HepG2 (cell line): Measurements from ENCODE around the gene ABHD17A. TPM values are rescaled to one million over a fixed set of nuclear protein-coding genes. Genes with fewer than 3 reads are reported as not detected.
A peak's percentile ranks its signal among the peaks of the same experiment; 100 is the strongest.

ENCODE experiments used
- ATAC-seq: fragments of 200-7000 bp; cut with Tn5 transposase; 3 replicates; pipeline ENCODE4 v1.9.1; 2020; ENCODE audit warnings: mild to moderate bottlenecking, moderate library complexity
- BruUV-seq: library from RNA; stranded (reverse); fragments of 400-500 nt; replicated peaks from 2 replicates; lab custom pipeline; 2021; lab: Mats Ljungman, UMichigan
- CTCF ChIA-PET: fragments of 300-600 bp; formaldehyde crosslinking; extraction: SDS; loops from one replicate; lab custom pipeline; 2021; ENCODE audit warnings: low total read pairs, inconsistent platforms, low intra/inter-chr PET ratio; lab: Yijun Ruan, JAX
- POLR2A ChIA-PET: fragments of 350-600 bp; sonication (Branson Sonifier 250); formaldehyde crosslinking; loops from one replicate; lab custom pipeline; 2020; ENCODE audit warnings: antibody characterized with exemption, inconsistent platforms; lab: Yijun Ruan, JAX
- DNase-seq: peaks from one replicate; pipeline ENCODE4 v3.0.0-alpha.2; 2015; ENCODE audit warnings: low spot score
- FAIRE-seq: peaks from 3 replicates; lab custom pipeline; 2011; peaks lifted over from hg19 to GRCh38; lab: Jason Lieb, UNC
- H2AFZ ChIP-seq: one replicate; pipeline ENCODE4 v1.6.1; 2011; ENCODE audit warnings: low read length, inconsistent platforms
- H3K27ac ChIP-seq: fragments of 300-600 bp; 3 replicates; pipeline ENCODE4 v1.8.0; 2011; ENCODE audit warnings: mixed run types, mild to moderate bottlenecking, mixed read lengths, low read length, inconsistent platforms; ENCODE audit not compliant: insufficient read depth; ENCODE audit errors: extremely low read length
- H3K27me3 ChIP-seq, 2 experiments: fragments of 200-600 bp in 1 of 2; 2 replicates in 1 of 2; 3 replicates in 1 of 2; pipeline versions ENCODE4 v1.6.0 to v1.8.0; 2011; ENCODE audit warnings: low read length in 2 of 2, mild to moderate bottlenecking in 2 of 2, moderate library complexity in 2 of 2, inconsistent platforms in 1 of 2; ENCODE audit not compliant: insufficient read depth in 2 of 2, control insufficient read depth in 1 of 2
- H3K36me3 ChIP-seq, 2 experiments: fragments of 200-600 bp in 1 of 2; replicated peaks in 1 of 2; 2 replicates in 1 of 2; 3 replicates in 1 of 2; pipeline versions ENCODE4 v1.5.1 to v1.8.0; 2011; ENCODE audit warnings: low read length in 2 of 2, inconsistent platforms in 1 of 2; ENCODE audit not compliant: insufficient read depth in 2 of 2, control insufficient read depth in 1 of 2
- H3K4me1 ChIP-seq: 2 replicates; pipeline ENCODE4 v1.5.1; 2012; ENCODE audit warnings: low read length, inconsistent platforms; ENCODE audit not compliant: insufficient read depth
- H3K4me2 ChIP-seq: 2 replicates; pipeline ENCODE4 v1.6.0; 2011; ENCODE audit warnings: low read depth, low read length, inconsistent platforms
- H3K4me3 ChIP-seq, 3 experiments: fragments of 200-600 bp in 1 of 3; sonication (generic), shearing (Covaris generic) in 1 of 3; replicated peaks in 1 of 3; 2 replicates each; pipeline ENCODE4 v1.5.1; 2011 to 2016; ENCODE audit warnings: low read length in 3 of 3, inconsistent platforms in 2 of 3, low read depth in 2 of 3, mild to moderate bottlenecking in 2 of 3, control low read depth in 1 of 3, mixed read lengths in 1 of 3; ENCODE audit not compliant: insufficient read depth in 1 of 3
- H3K79me2 ChIP-seq: one replicate; pipeline ENCODE4 v1.6.1; 2011; ENCODE audit warnings: low read length, inconsistent platforms; ENCODE audit not compliant: insufficient read depth
- H3K9ac ChIP-seq: 2 replicates; pipeline ENCODE4 v1.6.0; 2011; ENCODE audit warnings: mild to moderate bottlenecking, low read depth, low read length, inconsistent platforms; ENCODE audit not compliant: insufficient read depth
- H3K9me3 ChIP-seq: 2 replicates; pipeline ENCODE4 v1.5.1; 2012; ENCODE audit warnings: mild to moderate bottlenecking, low read length
- H4K20me1 ChIP-seq: 2 replicates; pipeline ENCODE4 v1.6.0; 2011; ENCODE audit warnings: inconsistent platforms, mild to moderate bottlenecking, low read length, moderate library complexity; ENCODE audit not compliant: insufficient read depth
- AGO2 ChIP-seq: fragments of 200-400 bp; formaldehyde crosslinking; optimal IDR thresholded peaks from 2 replicates; pipeline ENCODE3; 2017; ENCODE audit warnings: mild to moderate bottlenecking, low read depth, low read length, moderate library complexity
- ATF2 ChIP-seq: sonication (generic); formaldehyde crosslinking; IDR thresholded peaks from 2 replicates; pipeline ENCODE4 v1.4.0; 2020; ENCODE audit warnings: missing genetic modification reagents
- CEBPG ChIP-seq: IDR thresholded peaks from 2 replicates; pipeline ENCODE4 v1.6.1; 2016
- FOXP4 ChIP-seq: sonication (generic); formaldehyde crosslinking; IDR thresholded peaks from 2 replicates; pipeline ENCODE4 v1.4.0; 2020; ENCODE audit warnings: missing genetic modification reagents
- GABPB1 ChIP-seq: IDR thresholded peaks from 2 replicates; pipeline ENCODE4 v1.6.1; 2016; ENCODE audit warnings: mild to moderate bottlenecking, missing genetic modification reagents, moderate library complexity, missing compliant biosample characterization
- HCFC1 ChIP-seq: fragments of 150-350 bp; IDR thresholded peaks from 2 replicates; pipeline ENCODE4 v1.6.1; 2014; ENCODE audit warnings: low read depth, low read length
- HDAC2 ChIP-seq: sonication (generic); formaldehyde crosslinking; IDR thresholded peaks from 2 replicates; pipeline ENCODE4 v1.4.0; 2020; ENCODE audit warnings: missing genetic modification reagents
- LCORL ChIP-seq, 2 experiments: fragments of 450-650 bp in 1 of 2; sonication (generic) in 1 of 2; formaldehyde crosslinking in 1 of 2; IDR thresholded peaks; 2 replicates each; pipeline versions ENCODE4 v1.5.0 to v1.6.1; 2017 to 2020; ENCODE audit warnings: antibody characterized with exemption in 1 of 2, missing genetic modification reagents in 1 of 2
- NCOA1 ChIP-seq: sonication (generic); formaldehyde crosslinking; IDR thresholded peaks from 2 replicates; pipeline ENCODE4 v1.9.0; 2021; ENCODE audit warnings: missing genetic modification reagents
- NFRKB ChIP-seq: fragments of 450-650 bp; IDR thresholded peaks from 2 replicates; pipeline ENCODE4 v1.6.1; 2017
- POLR2AphosphoS5 ChIP-seq: IDR thresholded peaks from 2 replicates; pipeline ENCODE4 v1.6.1; 2012; ENCODE audit warnings: low read depth, low read length
- RAD21 ChIP-seq: fragments of 450-650 bp; formaldehyde crosslinking; IDR thresholded peaks from 2 replicates; pipeline ENCODE4 v1.5.0; 2020; ENCODE audit warnings: mild to moderate bottlenecking
- ZBTB33 ChIP-seq: sonication (generic); formaldehyde crosslinking; IDR thresholded peaks from 2 replicates; pipeline ENCODE4 v1.4.0; 2020; ENCODE audit warnings: missing genetic modification reagents
- ZFP82 ChIP-seq: sonication (generic); formaldehyde crosslinking; IDR thresholded peaks from 2 replicates; pipeline ENCODE4 v1.5.1; 2020; ENCODE audit warnings: mild to moderate bottlenecking, missing genetic modification reagents, borderline replicate concordance
- ZNF383 ChIP-seq: sonication (generic); formaldehyde crosslinking; IDR thresholded peaks from 2 replicates; pipeline ENCODE4 v1.4.0; 2020; ENCODE audit warnings: missing genetic modification reagents, mild to moderate bottlenecking, borderline replicate concordance
- ZNF781 ChIP-seq: sonication (generic); formaldehyde crosslinking; IDR thresholded peaks from 2 replicates; pipeline ENCODE4 v1.5.1; 2020; ENCODE audit warnings: borderline replicate concordance, mild to moderate bottlenecking, missing genetic modification reagents; ENCODE audit errors: not compliant biosample characterization
- ZNF891 ChIP-seq: sonication (generic); formaldehyde crosslinking; IDR thresholded peaks from 2 replicates; pipeline ENCODE4 v1.5.0; 2020; ENCODE audit warnings: mild to moderate bottlenecking, missing genetic modification reagents
- ZUFSP ChIP-seq: sonication (generic); formaldehyde crosslinking; IDR thresholded peaks from 2 replicates; pipeline ENCODE4 v1.9.0; 2021; ENCODE audit warnings: missing genetic modification reagents, mild to moderate bottlenecking, borderline replicate concordance
- WGBS: methylation state at CpG from one replicate; pipeline ENCODE4 v1.1.6; 2017; ENCODE audit warnings: low lambda C conversion rate; 5-methylcytosine and 5-hydroxymethylcytosine counted together
- in situ Hi-C: cut with HindIII; loops from 2 replicates; pipeline ENCODE4 v1.10.0; 2017; ENCODE audit warnings: low pct_unique_long_range_greater_than_20kb; ENCODE audit not compliant: extremely low pct_ligation_motif_present
- intact Hi-C: fragments of 100-400 bp; cut with micrococcal nuclease; formaldehyde crosslinking; loops from one replicate; pipeline ENCODE4 v1.10.0; 2022; ENCODE audit not compliant: unreplicated experiment
- polyA plus RNA-seq, 8 experiments: library from polyadenylated mRNA; depleted of rRNA in 3 of 8; stranded (reverse) in 7 of 8; unstranded in 1 of 8; fragments of >200 nt; fragmentation: Illumina TruSeq in 4 of 8; extraction: Trizol in 4 of 8; gene quantifications; 2 replicates each; pipeline versions ENCODE4 v1.2.1 to v1.2.3, GENCODE V29; 2011 to 2016; ENCODE audit warnings: low read depth in 4 of 8, missing spikeins in 1 of 8, mixed read lengths in 1 of 8; ENCODE audit not compliant: insufficient read depth in 1 of 8
- total RNA-seq, 5 experiments: library from RNA; depleted of rRNA; stranded (reverse); fragments of >200 nt; fragmentation: Illumina TruSeq; extraction: Trizol; gene quantifications; 2 replicates each; pipeline ENCODE4 v1.2.3, GENCODE V29; 2016; ENCODE audit warnings: low read depth in 1 of 5

The ABHD17A gene
- total and polyA plus RNA-seq, 2 of the 13 experiments (the other 11 are each of a cell fraction or from before 2014, with no cell fraction given), result 27.7 to 40.8 TPM

GRCh38 chr19:1921326-1921725 is 36.0 kb upstream of the ABHD17A start:
- 99% methylated on average over 12 of the region's 19 CpGs for WGBS

More at GRCh38 chr19:1921326-1921725, 36.0 kb upstream of the ABHD17A start:
- H3K27ac ChIP-seq, result no peak overlapping the region
- no peaks in the 10 kb centered on the region for H3K9me3 ChIP-seq
- H3K4me3 ChIP-seq, result no peak overlapping the region
- ChIA-PET CTCF (no interaction called here), POLR2A (no interaction called here)
- H2AFZ ChIP-seq, result no peak overlapping the region
- FAIRE-seq (no peak), DNase-seq (no peak), ATAC-seq (no peak)
- peaks cover 26 to 44% of the 10 kb centered on the region in 2 experiments; a peak in 4 of 5 replicates for H3K36me3 ChIP-seq
- BruUV-seq, result no TSS peak
- in situ Hi-C loops, result no loop called here
- no peak overlapping the region for H3K9ac ChIP-seq
- H3K79me2 ChIP-seq, result no peaks in the 10 kb centered on the region
- no peaks in the 10 kb centered on the region for H4K20me1 ChIP-seq
- no peak overlapping the region for H3K4me2 ChIP-seq
- no peaks in the 10 kb centered on the region for H3K27me3 ChIP-seq
- intact Hi-C loops, result no loop called here
- TF ChIP-seq RAD21 (CRISPR knock-in tag), result no peak
- TF ChIP-seq ZFP82 (CRISPR knock-in tag), result no peak
- TF ChIP-seq HCFC1, result no peak
- no peak for TF ChIP-seq CEBPG (CRISPR knock-in tag)
- no peak for TF ChIP-seq ZNF891 (CRISPR knock-in tag)
- no peak for TF ChIP-seq ATF2 (CRISPR knock-in tag)
- TF ChIP-seq LCORL (IDR thresholded peaks at IDR 0.05), result no peak
- TF ChIP-seq LCORL (CRISPR knock-in tag; IDR thresholded peaks at IDR 0.05), result no peak
- TF ChIP-seq ZBTB33 (CRISPR knock-in tag), result 0 out of 2 replicates have a peak, but pooled peaks have one; percentile 14
- no peak for TF ChIP-seq ZNF781 (CRISPR knock-in tag)
- no peak for TF ChIP-seq POLR2AphosphoS5
- no peak for TF ChIP-seq NFRKB
- TF ChIP-seq GABPB1, result 0 out of 2 replicates have a peak, but pooled peaks have one; percentile 14
- TF ChIP-seq ZNF383, result no peak
- no peak for TF ChIP-seq NCOA1 (CRISPR knock-in tag)
- TF ChIP-seq FOXP4 (CRISPR knock-in tag), result no peak
- no peak for TF ChIP-seq HDAC2 (CRISPR knock-in tag)
- peak; percentile 42 for TF ChIP-seq AGO2
- no peak for TF ChIP-seq ZUFSP (CRISPR knock-in tag)
- H3K4me1 ChIP-seq, result no peaks in the 10 kb centered on the region
